Immature natural killer cell (primary cell): ENCODE results near the gene KCNK10. TPM values are rescaled to one million over a fixed set of nuclear protein-coding genes. Genes with fewer than 3 reads are reported as not detected.

Source experiments
- DNase-seq, 3 donors: peaks; one replicate each; pipeline ENCODE4 v3.0.0; 2022; ENCODE audit warnings: mixed read lengths in 1 of 3
- H3K27ac Mint-ChIP-seq, 6 donors: one replicate each; pipeline ENCODE4 v1.8.0; 2020; ENCODE audit warnings: mixed read lengths in 6 of 6, mild to moderate bottlenecking in 5 of 6, inconsistent platforms in 4 of 6, moderate library complexity in 3 of 6
- H3K27me3 Mint-ChIP-seq, 3 donors: one replicate each; pipeline ENCODE4 v1.8.0; 2020 to 2021; ENCODE audit warnings: low read depth in 3 of 3, mild to moderate bottlenecking in 3 of 3, mixed read lengths in 3 of 3, moderate library complexity in 3 of 3, inconsistent platforms in 1 of 3
- H3K36me3 Mint-ChIP-seq, 3 donors: one replicate each; pipeline ENCODE4 v1.8.0; 2020; ENCODE audit warnings: mixed read lengths in 3 of 3, inconsistent platforms in 2 of 3, mild to moderate bottlenecking in 2 of 3
- H3K4me1 Mint-ChIP-seq, 2 donors: one replicate each; pipeline ENCODE4 v1.8.0; 2020; ENCODE audit warnings: inconsistent platforms in 2 of 2, mild to moderate bottlenecking in 2 of 2, mixed read lengths in 2 of 2, moderate library complexity in 1 of 2
- H3K4me3 Mint-ChIP-seq, 5 donors: one replicate each; pipeline ENCODE4 v1.8.0; 2020; ENCODE audit warnings: mild to moderate bottlenecking in 5 of 5, mixed read lengths in 5 of 5, inconsistent platforms in 3 of 5, moderate library complexity in 3 of 5
- H3K9me3 Mint-ChIP-seq, 6 donors: one replicate each; pipeline ENCODE4 v1.8.0; 2020; ENCODE audit warnings: mild to moderate bottlenecking in 6 of 6, mixed read lengths in 6 of 6, inconsistent platforms in 4 of 6, moderate library complexity in 3 of 6
- polyA plus RNA-seq, 3 donors: library from polyadenylated mRNA; unstranded; fragments of 300-500 nt; fragmentation: Illumina TruSeq; gene quantifications; one replicate each; pipeline ENCODE4 v1.2.3, GENCODE V29; 2021

The KCNK10 gene
- not detected for polyA plus RNA-seq

- Mint-ChIP-seq H3K27ac (no peak within 1 kb of the TSS), H3K27me3 (peaks cover 13 to 28% (median 27%) of the 10 kb centered on the region in 3 donors), H3K9me3 (peaks cover 0 to 2% (median 0%) of the 10 kb centered on the region in 6 donors), H3K4me1 (peaks cover 0 to 4% of the 10 kb centered on the region in 2 donors), H3K4me3 (peak within 1 kb of the TSS in 4 of 5 donors; percentile 25 to 50 (median 36)), H3K36me3 (no peaks in the 10 kb centered on the region)
- no peak for DNase-seq
Measured at GRCh38 chr14:88323086-88323522, at the start of gene KCNK10. KCNK10 (minus strand) TSS chr14:88323269; CDS start chr14:88322798, 471 bp downstream.

- peaks cover 0 to 6% (median 0%) of the 10 kb centered on the region in 6 donors for H3K9me3 Mint-ChIP-seq
- no peak for DNase-seq
- peaks cover 3 to 7% (median 5%) of the 10 kb centered on the region in 3 donors for H3K27me3 Mint-ChIP-seq
- H3K36me3 Mint-ChIP-seq, result no peaks in the 10 kb centered on the region
- H3K4me1 Mint-ChIP-seq, result no peaks in the 10 kb centered on the region
- H3K27ac Mint-ChIP-seq, result no peak overlapping the region
- H3K4me3 Mint-ChIP-seq, result no peak overlapping the region
Measured at GRCh38 chr14:88369496-88369895, 46.4 kb upstream of the KCNK10 start.

- Mint-ChIP-seq H3K27ac (no peak overlapping the region), H3K9me3 (peaks cover 0 to 2% (median 0%) of the 10 kb centered on the region in 6 donors), H3K27me3 (peaks cover 2 to 12% (median 3%) of the 10 kb centered on the region in 3 donors), H3K4me1 (no peaks in the 10 kb centered on the region), H3K36me3 (no peaks in the 10 kb centered on the region), H3K4me3 (no peak overlapping the region)
- no peak for DNase-seq
Measured at GRCh38 chr14:88364710-88365413, 41.8 kb upstream of the KCNK10 start.

GRCh38 chr14:88363644-88364043, 40.6 kb upstream of the KCNK10 start:
- H3K4me3 Mint-ChIP-seq, result no peak overlapping the region
- DNase-seq, result no peak
- H3K4me1 Mint-ChIP-seq, result no peaks in the 10 kb centered on the region
- H3K36me3 Mint-ChIP-seq, result no peaks in the 10 kb centered on the region
- peaks cover 0 to 2% (median 0%) of the 10 kb centered on the region in 6 donors for H3K9me3 Mint-ChIP-seq
- H3K27me3 Mint-ChIP-seq, result peaks cover 2 to 12% (median 3%) of the 10 kb centered on the region in 3 donors
- no peak overlapping the region for H3K27ac Mint-ChIP-seq

GRCh38 chr14:88359500-88359899, 36.4 kb upstream of the KCNK10 start:
- Mint-ChIP-seq H3K27me3 (peaks cover 1 to 17% (median 3%) of the 10 kb centered on the region in 3 donors), H3K27ac (no peak overlapping the region), H3K4me3 (no peak overlapping the region), H3K9me3 (peaks cover 0 to 2% (median 0%) of the 10 kb centered on the region in 6 donors), H3K4me1 (no peaks in the 10 kb centered on the region), H3K36me3 (no peaks in the 10 kb centered on the region)
- no peak for DNase-seq

GRCh38 chr14:88354358-88354757, 31.3 kb upstream of the KCNK10 start:
- H3K4me1 Mint-ChIP-seq, result no peaks in the 10 kb centered on the region
- H3K36me3 Mint-ChIP-seq, result no peaks in the 10 kb centered on the region
- peaks cover 1 to 5% (median 3%) of the 10 kb centered on the region in 3 donors for H3K27me3 Mint-ChIP-seq
- no peak overlapping the region for H3K27ac Mint-ChIP-seq
- no peak for DNase-seq
- no peak overlapping the region for H3K4me3 Mint-ChIP-seq
- H3K9me3 Mint-ChIP-seq, result no peaks in the 10 kb centered on the region

GRCh38 chr14:88352698-88353097, 29.6 kb upstream of the KCNK10 start:
- Mint-ChIP-seq H3K36me3 (no peaks in the 10 kb centered on the region), H3K27me3 (peaks cover 0 to 3% (median 0%) of the 10 kb centered on the region in 3 donors), H3K9me3 (no peaks in the 10 kb centered on the region), H3K4me1 (no peaks in the 10 kb centered on the region), H3K4me3 (no peak overlapping the region), H3K27ac (no peak overlapping the region)
- no peak for DNase-seq

GRCh38 chr14:88351966-88352691, 29.1 kb upstream of the KCNK10 start:
- no peaks in the 10 kb centered on the region for H3K9me3 Mint-ChIP-seq
- H3K4me1 Mint-ChIP-seq, result no peaks in the 10 kb centered on the region
- H3K27me3 Mint-ChIP-seq, result peaks cover 0 to 3% (median 0%) of the 10 kb centered on the region in 3 donors
- DNase-seq, result no peak
- no peak overlapping the region for H3K4me3 Mint-ChIP-seq
- H3K36me3 Mint-ChIP-seq, result no peaks in the 10 kb centered on the region
- no peak overlapping the region for H3K27ac Mint-ChIP-seq

- Mint-ChIP-seq H3K9me3 (no peaks in the 10 kb centered on the region), H3K4me1 (no peaks in the 10 kb centered on the region), H3K4me3 (no peak overlapping the region), H3K36me3 (no peaks in the 10 kb centered on the region), H3K27ac (no peak overlapping the region), H3K27me3 (peaks cover 0 to 3% (median 0%) of the 10 kb centered on the region in 3 donors)
- DNase-seq, result no peak
Measured at GRCh38 chr14:88348546-88348945, 25.5 kb upstream of the KCNK10 start.

GRCh38 chr14:88346048-88346639, 23.1 kb upstream of the KCNK10 start:
- no peaks in the 10 kb centered on the region for H3K36me3 Mint-ChIP-seq
- H3K4me1 Mint-ChIP-seq, result no peaks in the 10 kb centered on the region
- H3K4me3 Mint-ChIP-seq, result no peak overlapping the region
- H3K27ac Mint-ChIP-seq, result no peak overlapping the region
- no peaks in the 10 kb centered on the region for H3K9me3 Mint-ChIP-seq
- no peak for DNase-seq
- H3K27me3 Mint-ChIP-seq, result peaks cover 0 to 2% (median 0%) of the 10 kb centered on the region in 3 donors

GRCh38 chr14:88342980-88343379, 19.9 kb upstream of the KCNK10 start:
- H3K4me3 Mint-ChIP-seq, result no peak overlapping the region
- no peaks in the 10 kb centered on the region for H3K9me3 Mint-ChIP-seq
- H3K36me3 Mint-ChIP-seq, result no peaks in the 10 kb centered on the region
- peaks cover 0 to 4% (median 4%) of the 10 kb centered on the region in 3 donors for H3K27me3 Mint-ChIP-seq
- H3K27ac Mint-ChIP-seq, result no peak overlapping the region
- no peaks in the 10 kb centered on the region for H3K4me1 Mint-ChIP-seq
- no peak for DNase-seq

- H3K4me1 Mint-ChIP-seq, result no peaks in the 10 kb centered on the region
- no peak overlapping the region for H3K4me3 Mint-ChIP-seq
- H3K27me3 Mint-ChIP-seq, result peaks cover 3 to 7% (median 7%) of the 10 kb centered on the region in 3 donors
- H3K27ac Mint-ChIP-seq, result no peak overlapping the region
- no peaks in the 10 kb centered on the region for H3K36me3 Mint-ChIP-seq
- no peak for DNase-seq
- H3K9me3 Mint-ChIP-seq, result no peaks in the 10 kb centered on the region
Measured at GRCh38 chr14:88340357-88340756, 17.3 kb upstream of the KCNK10 start.

GRCh38 chr14:88333036-88333435, 10.0 kb upstream of the KCNK10 start:
- no peak overlapping the region for H3K4me3 Mint-ChIP-seq
- no peaks in the 10 kb centered on the region for H3K9me3 Mint-ChIP-seq
- DNase-seq, result no peak
- peaks cover 9 to 17% (median 17%) of the 10 kb centered on the region in 3 donors for H3K27me3 Mint-ChIP-seq
- no peaks in the 10 kb centered on the region for H3K36me3 Mint-ChIP-seq
- H3K27ac Mint-ChIP-seq, result no peak overlapping the region
- no peaks in the 10 kb centered on the region for H3K4me1 Mint-ChIP-seq

GRCh38 chr14:88327497-88327896, 4.4 kb upstream of the KCNK10 start:
- no peak overlapping the region for H3K4me3 Mint-ChIP-seq
- DNase-seq, result no peak
- peaks cover 0 to 2% (median 0%) of the 10 kb centered on the region in 6 donors for H3K9me3 Mint-ChIP-seq
- H3K4me1 Mint-ChIP-seq, result peaks cover 0 to 4% of the 10 kb centered on the region in 2 donors
- H3K27me3 Mint-ChIP-seq, result peaks cover 17 to 37% (median 32%) of the 10 kb centered on the region in 3 donors
- H3K36me3 Mint-ChIP-seq, result no peaks in the 10 kb centered on the region
- H3K27ac Mint-ChIP-seq, result no peak overlapping the region
